Islet of Langerhans (tissue), 1 donor: ENCODE data around the gene IL1A.

ENCODE experiments used
- FAIRE-seq: peaks from one replicate; lab custom pipeline; 2011; peaks lifted over from hg19 to GRCh38; lab: Jason Lieb, UNC

Gene IL1A

GRCh38 chr2:112792419-112792818 lies 8.1 kb upstream of the IL1A start:
- FAIRE-seq = no peak

GRCh38 chr2:112791693-112792230 lies 7.5 kb upstream of the IL1A start:
- FAIRE-seq = no peak

- FAIRE-seq = no peak
Observed at GRCh38 chr2:112791019-112791418, 6.7 kb upstream of the IL1A start.

- no peak for FAIRE-seq
Observed at GRCh38 chr2:112790305-112790704, 6.0 kb upstream of the IL1A start.

- no peak for FAIRE-seq
Observed at GRCh38 chr2:112789186-112789585, 4.9 kb upstream of the IL1A start.

GRCh38 chr2:112788653-112789052 lies 4.4 kb upstream of the IL1A start:
- no peak for FAIRE-seq

GRCh38 chr2:112787729-112788393 lies 3.6 kb upstream of the IL1A start:
- no peak for FAIRE-seq

GRCh38 chr2:112787294-112787693 lies 3.0 kb upstream of the IL1A start:
- FAIRE-seq = no peak

- no peak for FAIRE-seq
Observed at GRCh38 chr2:112783187-112783714, 1.0 kb downstream of the IL1A start.

- FAIRE-seq = no peak
Observed at GRCh38 chr2:112782234-112782799, 2.0 kb downstream of the IL1A start.

GRCh38 chr2:112779598-112779997 lies 4.7 kb downstream of the IL1A start:
- FAIRE-seq = no peak

- no peak for FAIRE-seq
Observed at GRCh38 chr2:112777036-112777435, 7.3 kb downstream of the IL1A start.

- no peak for FAIRE-seq
Observed at GRCh38 chr2:112776113-112776512, 8.2 kb downstream of the IL1A start.

GRCh38 chr2:112774536-112775285 lies 9.6 kb downstream of the IL1A start:
- no peak for FAIRE-seq

GRCh38 chr2:112773556-112773955 lies 10.7 kb downstream of the IL1A start:
- no peak for FAIRE-seq

- FAIRE-seq = no peak
Observed at GRCh38 chr2:112772911-112773475, 11.3 kb downstream of the IL1A start.

- no peak for FAIRE-seq
Observed at GRCh38 chr2:112772322-112772721, 12.0 kb downstream of the IL1A start.

GRCh38 chr2:112768432-112768831 lies 15.9 kb downstream of the IL1A start:
- FAIRE-seq = no peak

GRCh38 chr2:112767693-112768330 lies 16.5 kb downstream of the IL1A start:
- FAIRE-seq = no peak

- FAIRE-seq = no peak
Observed at GRCh38 chr2:112765251-112765650, 19.0 kb downstream of the IL1A start.

GRCh38 chr2:112764071-112765044 lies 19.9 kb downstream of the IL1A start, which contains the start of gene CKAP2L:
Gene CKAP2L (minus strand): TSS chr2:112764609. CDS start chr2:112764598, 11 bp downstream.
- FAIRE-seq = peak; percentile 91
